Measurements from ENCODE around the gene LGR5. TPM values are rescaled to one million over a fixed set of nuclear protein-coding genes. Genes with fewer than 3 reads are reported as not detected.

Gene LGR5
- total and polyA plus RNA-seq, 2 of the 4 experiments (the other 2 are of a cell fraction), result not detected

DNA sequence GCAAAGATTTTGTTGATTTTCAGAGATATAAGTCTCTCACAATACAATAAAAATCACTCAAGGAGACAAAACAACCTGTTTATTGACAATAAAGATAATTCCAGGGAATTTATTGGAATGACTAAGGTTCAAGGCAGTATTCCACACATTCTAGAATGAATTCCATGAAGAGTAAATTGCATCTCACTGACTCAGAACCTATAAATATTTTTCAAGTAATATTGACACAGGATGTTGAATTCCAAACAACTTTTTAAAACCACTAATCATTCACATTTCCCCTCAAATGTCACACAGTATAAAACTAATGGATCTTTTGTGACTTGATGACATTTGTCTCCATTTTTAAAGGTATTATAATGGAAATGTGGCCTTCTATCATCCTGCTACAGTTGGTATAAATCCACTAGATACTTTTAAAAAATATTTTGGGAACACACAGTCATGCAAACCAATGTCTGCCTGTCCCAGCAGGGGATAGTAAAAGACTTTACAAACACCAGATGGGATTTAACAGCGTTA is 42.1 kb upstream of the LGR5 start:
- no peak overlapping the region for H2BK20ac ChIP-seq (ENCODE audit: low read depth, low read length)
- no peaks in the 10 kb centered on the region for H3K9me1 ChIP-seq (ENCODE audit: insufficient read depth, low read length)
- no peak overlapping the region for H3K4me3 ChIP-seq (ENCODE audit: insufficient read depth, low read depth, low read length)
- no peak overlapping the region for H3K4me2 ChIP-seq (ENCODE audit: low read depth, low read length)
- H3K9ac ChIP-seq (ENCODE audit: low read depth, low read length), result no peak overlapping the region
- no peak overlapping the region for H4K8ac ChIP-seq (ENCODE audit: low read depth in 2 of 2, low read length in 2 of 2)
- H2AK5ac ChIP-seq (ENCODE audit: low read depth, low read length), result no peak overlapping the region
- no peaks in the 10 kb centered on the region for H3K9me3 ChIP-seq (ENCODE audit: control insufficient read depth, insufficient read depth, low read length)
- H2BK120ac ChIP-seq (ENCODE audit: low read depth, low read length), result no peak overlapping the region
- H3K4ac ChIP-seq (ENCODE audit: low read depth, low read length), result no peak overlapping the region
- no peaks in the 10 kb centered on the region for H4K20me1 ChIP-seq (ENCODE audit: insufficient read depth, low read length)
- BruUV-seq (replicated peaks), result no TSS peak
- ATAC-seq (ENCODE audit: low read depth) (no peak), DNase-seq (no peak)
- no peak overlapping the region for H3K23ac ChIP-seq (ENCODE audit: low read depth, low read length)
- H3K36me3 ChIP-seq (ENCODE audit: control insufficient read depth, insufficient read depth, low read length), result no peaks in the 10 kb centered on the region
- no peak overlapping the region for H3K27ac ChIP-seq (ENCODE audit: insufficient read depth, low read length)
- POLR2A ChIA-PET (ENCODE audit: unreplicated experiment), result no interaction called here
- WGBS, 2 experiments (ENCODE audit: extremely low coverage in 2 of 2, insufficient read length in 1 of 2), result no CpG with 5 or more reads among the region's 1 CpG
- H3K4me1 ChIP-seq (ENCODE audit: control insufficient read depth, insufficient read depth, low read length), result no peaks in the 10 kb centered on the region
- TF ChIP-seq CEBPB (IDR thresholded peaks at IDR 0.05; ENCODE audit: low read depth, low read length) (no peak), FOS (IDR thresholded peaks at IDR 0.05; ENCODE audit: low read depth, low read length) (no peak), POLR2A (IDR thresholded peaks at IDR 0.05; ENCODE audit: low read depth, low read length) (no peak), RAD21 (IDR thresholded peaks at IDR 0.05; ENCODE audit: low read length) (no peak), CHD1 (IDR thresholded peaks at IDR 0.05; ENCODE audit: low read depth, low read length) (no peak), BHLHE40 (IDR thresholded peaks at IDR 0.05; ENCODE audit: low read depth, low read length) (no peak), RCOR1 (IDR thresholded peaks at IDR 0.05; ENCODE audit: insufficient replicate concordance, low read length) (no peak), NFE2L2 (IDR thresholded peaks at IDR 0.05; ENCODE audit: low read depth, low read length) (no peak), SMC3 (IDR thresholded peaks at IDR 0.05; ENCODE audit: low read depth, low read length) (no peak), MXI1 (IDR thresholded peaks at IDR 0.05; ENCODE audit: borderline replicate concordance, low read depth, low read length) (no peak)
- TF ChIP-seq, protein P1, sequence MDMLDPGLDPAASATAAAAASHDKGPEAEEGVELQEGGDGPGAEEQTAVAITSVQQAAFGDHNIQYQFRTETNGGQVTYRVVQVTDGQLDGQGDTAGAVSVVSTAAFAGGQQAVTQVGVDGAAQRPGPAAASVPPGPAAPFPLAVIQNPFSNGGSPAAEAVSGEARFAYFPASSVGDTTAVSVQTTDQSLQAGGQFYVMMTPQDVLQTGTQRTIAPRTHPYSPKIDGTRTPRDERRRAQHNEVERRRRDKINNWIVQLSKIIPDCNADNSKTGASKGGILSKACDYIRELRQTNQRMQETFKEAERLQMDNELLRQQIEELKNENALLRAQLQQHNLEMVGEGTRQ (IDR thresholded peaks at IDR 0.05; ENCODE audit: low read depth, low read length), result no peak
- TF ChIP-seq, protein P2, sequence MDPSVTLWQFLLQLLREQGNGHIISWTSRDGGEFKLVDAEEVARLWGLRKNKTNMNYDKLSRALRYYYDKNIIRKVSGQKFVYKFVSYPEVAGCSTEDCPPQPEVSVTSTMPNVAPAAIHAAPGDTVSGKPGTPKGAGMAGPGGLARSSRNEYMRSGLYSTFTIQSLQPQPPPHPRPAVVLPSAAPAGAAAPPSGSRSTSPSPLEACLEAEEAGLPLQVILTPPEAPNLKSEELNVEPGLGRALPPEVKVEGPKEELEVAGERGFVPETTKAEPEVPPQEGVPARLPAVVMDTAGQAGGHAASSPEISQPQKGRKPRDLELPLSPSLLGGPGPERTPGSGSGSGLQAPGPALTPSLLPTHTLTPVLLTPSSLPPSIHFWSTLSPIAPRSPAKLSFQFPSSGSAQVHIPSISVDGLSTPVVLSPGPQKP (IDR thresholded peaks at IDR 0.05; ENCODE audit: borderline replicate concordance, low read depth, low read length), result no peak
- intact Hi-C loops (cut with micrococcal nuclease), result no loop called here
- in situ Hi-C loops (cut with MboI; ENCODE audit: low sequenced_read_pairs), result loop anchor here (25.0 kb wide), 1 partner anchor 660 kb away; no protein-coding TSS in a partner anchor
- no peak overlapping the region for H2BK15ac ChIP-seq (ENCODE audit: low read depth, low read length)
- no peak overlapping the region for H2AK9ac ChIP-seq (replicated peaks; ENCODE audit: low read depth, low read length, poor library complexity)
- 0 out of 2 replicates have a peak, but pooled peaks cover 2% of the 10 kb centered on the region for H3K27me3 ChIP-seq (ENCODE audit: control insufficient read depth, insufficient read depth, low read length)
- no peak overlapping the region for H3K14ac ChIP-seq (replicated peaks; ENCODE audit: low read depth, low read length)
- H3K79me1 ChIP-seq (ENCODE audit: low read depth in 1 of 2, low read length in 2 of 2), result no peaks in the 10 kb centered on the region
- H4K5ac ChIP-seq (ENCODE audit: low read depth, low read length), result no peak overlapping the region
- no peak overlapping the region for H2AFZ ChIP-seq (replicated peaks; ENCODE audit: low read length, poor library complexity)
- H4K91ac ChIP-seq (ENCODE audit: insufficient read depth, low read depth, low read length), result no peak overlapping the region
- CTCF ChIA-PET, result no interaction called here
- H3K56ac ChIP-seq (ENCODE audit: extremely low read depth, insufficient read depth, low read length), result no peak overlapping the region
- dilution Hi-C loops (cut with HindIII; ENCODE audit: low sequenced_read_pairs, unreplicated experiment), result no loop called here
- H2BK5ac ChIP-seq (ENCODE audit: low read depth, low read length, poor library complexity, severe bottlenecking), result no peak overlapping the region
- no peak overlapping the region for H3K18ac ChIP-seq (ENCODE audit: low read depth, low read length)

Data from IMR-90 (cell line).